K562 (cell line): Measurements from ENCODE around the gene TSTD1. TPM values are rescaled to one million over a fixed set of nuclear protein-coding genes. Genes with fewer than 3 reads are reported as not detected.

Source experiments
- BRD9 ChIP-seq: fragments of 450-650 bp; IDR thresholded peaks from 2 replicates; pipeline ENCODE4 v1.6.1; 2018; ENCODE audit warnings: low read depth; ENCODE audit not compliant: partially characterized antibody
- CXXC5 ChIP-seq: fragments of 250-450 bp; sonication (Bioruptor Pico); IDR thresholded peaks from 2 replicates; pipeline ENCODE4 v1.8.0; 2022; ENCODE audit warnings: inconsistent platforms, mild to moderate bottlenecking, moderate library complexity
- DACH1 ChIP-seq: fragments of 450-650 bp; IDR thresholded peaks from 2 replicates; pipeline ENCODE4 v1.6.1; 2018; ENCODE audit not compliant: partially characterized antibody
- E2F1 ChIP-seq: sonication (generic); formaldehyde crosslinking; IDR thresholded peaks from 2 replicates; pipeline ENCODE4 v1.8.1; 2023; ENCODE audit warnings: mild to moderate bottlenecking, missing genetic modification reagents, moderate library complexity
- EP400 ChIP-seq: fragments of 450-650 bp; IDR thresholded peaks from 2 replicates; pipeline ENCODE4 v1.6.1; 2017; ENCODE audit warnings: antibody characterized with exemption, mild to moderate bottlenecking, moderate library complexity
- GATA2 ChIP-seq: sonication (generic); formaldehyde crosslinking; IDR thresholded peaks from 2 replicates; pipeline ENCODE4 v1.4.0; 2020; ENCODE audit warnings: mild to moderate bottlenecking, missing genetic modification reagents
- HDAC2 ChIP-seq: fragments of 450-650 bp; IDR thresholded peaks from 2 replicates; pipeline ENCODE4 v1.6.1; 2016; ENCODE audit warnings: mild to moderate bottlenecking
- HLTF ChIP-seq: fragments of 450-650 bp; IDR thresholded peaks from 2 replicates; pipeline ENCODE4 v1.6.1; 2016
- MYC ChIP-seq, 2 experiments: fragments of 250-450 bp in 1 of 2; sonication (Bioruptor Pico) in 1 of 2; IDR thresholded peaks; 2 replicates each; pipeline versions ENCODE4 v1.5.1 to v1.6.1; 2012 to 2021; ENCODE audit warnings: low read depth in 2 of 2, borderline replicate concordance in 1 of 2, improper control_type of control experiment in 1 of 2, low read length in 1 of 2, mild to moderate bottlenecking in 1 of 2, moderate library complexity in 1 of 2
- NCOA1 ChIP-seq: fragments of 450-650 bp; IDR thresholded peaks from 2 replicates; pipeline ENCODE4 v1.6.1; 2016; ENCODE audit warnings: low read depth
- NFXL1 ChIP-seq: fragments of 450-650 bp; formaldehyde crosslinking; IDR thresholded peaks from 2 replicates; pipeline ENCODE4 v1.4.0; 2021; ENCODE audit warnings: mild to moderate bottlenecking
- RUNX1 ChIP-seq: sonication (generic); IDR thresholded peaks from 2 replicates; pipeline ENCODE4 v1.6.1; 2016; ENCODE audit warnings: antibody characterized with exemption, low read depth
- SMARCC2 ChIP-seq: fragments of 450-650 bp; IDR thresholded peaks from 2 replicates; pipeline ENCODE4 v1.6.1; 2017; ENCODE audit warnings: antibody characterized with exemption, moderate library complexity, mild to moderate bottlenecking, low read depth
- TCF7 ChIP-seq: sonication (generic); IDR thresholded peaks from 2 replicates; pipeline ENCODE4 v1.6.1; 2016; ENCODE audit warnings: antibody characterized with exemption, borderline replicate concordance
- TRIM28 ChIP-seq: fragments of 450-650 bp; IDR thresholded peaks from 2 replicates; pipeline ENCODE4 v1.6.1; 2017
- TSHZ1 ChIP-seq: fragments of 250-450 bp; sonication (Bioruptor Pico); IDR thresholded peaks from 2 replicates; pipeline ENCODE4 v1.4.0; 2020; ENCODE audit warnings: mild to moderate bottlenecking, moderate library complexity
- ZBTB7A ChIP-seq: IDR thresholded peaks from 2 replicates; pipeline ENCODE4 v1.6.1; 2011; ENCODE audit warnings: low read depth, mild to moderate bottlenecking, low read length, moderate library complexity, borderline replicate concordance; ENCODE audit not compliant: control insufficient read depth
- ZNF583 ChIP-seq: fragments of 250-450 bp; sonication (Bioruptor Pico); IDR thresholded peaks from 2 replicates; pipeline ENCODE4 v1.4.0; 2020
- ZNF589 ChIP-seq: fragments of 200-800 bp; sonication (Bioruptor generic); IDR thresholded peaks from 2 replicates; pipeline ENCODE4 v1.6.1; 2016; ENCODE audit warnings: low read depth, missing genetic modification characterization, missing compliant biosample characterization
- polyA plus RNA-seq, 8 experiments: library from polyadenylated mRNA; depleted of rRNA in 4 of 8; stranded (reverse) in 5 of 8; unstranded in 3 of 8; fragments of >200 nt; fragmentation: Nextera tagmentation in 2 of 8; fragmentation: Illumina TruSeq in 1 of 8; extraction: Ambion mirVana in 2 of 8; extraction: Trizol in 1 of 8; gene quantifications; 2 replicates each; pipeline versions ENCODE4 v1.2.1 to v1.2.3, GENCODE V29; 2011 to 2014; ENCODE audit warnings: inconsistent platforms in 1 of 8, missing spikeins in 1 of 8
- total RNA-seq, 7 experiments: library from RNA; depleted of rRNA in 6 of 7; stranded (reverse); fragments of >200 nt in 6 of 7; fragmentation: Illumina TruSeq in 2 of 7; extraction: Trizol in 2 of 7; gene quantifications; 2 replicates each; pipeline versions ENCODE4 v1.2.1 to v1.2.3, GENCODE V29; 2011 to 2021; ENCODE audit warnings: low replicate concordance in 1 of 7
- TF ChIP-seq, protein P1 (sequence below): sonication (generic); formaldehyde crosslinking; IDR thresholded peaks from 2 replicates; pipeline ENCODE4 v1.8.0; 2022; ENCODE audit warnings: mild to moderate bottlenecking, missing genetic modification reagents
- TF ChIP-seq, protein P2 (sequence below): sonication (generic); formaldehyde crosslinking; IDR thresholded peaks from 2 replicates; pipeline ENCODE4 v1.8.0; 2022; ENCODE audit warnings: missing genetic modification reagents, mild to moderate bottlenecking, moderate library complexity, borderline replicate concordance

Gene TSTD1
- total and polyA plus RNA-seq, 9 of the 15 experiments (the other 6 are each of a cell fraction or from before 2014, with no cell fraction given), result 0.23 to 0.53 TPM; not detected in 7

GRCh38 chr1:161020509-161021164 is 18.1 kb downstream of the TSTD1 start, which contains the start of gene F11R (continued):
- TF ChIP-seq TSHZ1 (CRISPR knock-in tag), result no peak
- TF ChIP-seq E2F1 (CRISPR knock-in tag), result 0 out of 2 replicates have a peak, but pooled peaks have one; percentile 42
- TF ChIP-seq TRIM28, result peak; percentile 63; the same call in 1 of the 2 replicates
- peak; percentile 82 for TF ChIP-seq EP400
- TF ChIP-seq, protein P1, sequence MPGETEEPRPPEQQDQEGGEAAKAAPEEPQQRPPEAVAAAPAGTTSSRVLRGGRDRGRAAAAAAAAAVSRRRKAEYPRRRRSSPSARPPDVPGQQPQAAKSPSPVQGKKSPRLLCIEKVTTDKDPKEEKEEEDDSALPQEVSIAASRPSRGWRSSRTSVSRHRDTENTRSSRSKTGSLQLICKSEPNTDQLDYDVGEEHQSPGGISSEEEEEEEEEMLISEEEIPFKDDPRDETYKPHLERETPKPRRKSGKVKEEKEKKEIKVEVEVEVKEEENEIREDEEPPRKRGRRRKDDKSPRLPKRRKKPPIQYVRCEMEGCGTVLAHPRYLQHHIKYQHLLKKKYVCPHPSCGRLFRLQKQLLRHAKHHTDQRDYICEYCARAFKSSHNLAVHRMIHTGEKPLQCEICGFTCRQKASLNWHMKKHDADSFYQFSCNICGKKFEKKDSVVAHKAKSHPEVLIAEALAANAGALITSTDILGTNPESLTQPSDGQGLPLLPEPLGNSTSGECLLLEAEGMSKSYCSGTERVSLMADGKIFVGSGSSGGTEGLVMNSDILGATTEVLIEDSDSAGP (CRISPR knock-in tag), result 0 out of 2 replicates have a peak, but pooled peaks have one; percentile 30
- peak; percentile 82 for TF ChIP-seq ZBTB7A
- TF ChIP-seq HDAC2, result peak; percentile 71; the same call in 1 of the 2 replicates
- TF ChIP-seq DACH1, result peak; percentile 96
- peak; percentile 64 for TF ChIP-seq CXXC5
- peak; percentile 70; the same call in 1 of the 2 replicates for TF ChIP-seq NCOA1
- TF ChIP-seq BRD9, result peak; percentile 43
- TF ChIP-seq GATA2, result peak; percentile 74
- peak; percentile 55; the same call in 1 of the 2 replicates for TF ChIP-seq MYC (IDR thresholded peaks at IDR 0.05; ENCODE audit: low read depth, low read length)
- TF ChIP-seq MYC (CRISPR knock-in tag; IDR thresholded peaks at IDR 0.05; ENCODE audit: borderline replicate concordance, low read depth), result no peak
- peak; percentile 62; the same call in 1 of the 2 replicates for TF ChIP-seq ZNF583
- TF ChIP-seq NFXL1 (CRISPR knock-in tag), result no peak
- peak; percentile 41; the same call in 1 of the 2 replicates for TF ChIP-seq SMARCC2
- TF ChIP-seq, protein P2, sequence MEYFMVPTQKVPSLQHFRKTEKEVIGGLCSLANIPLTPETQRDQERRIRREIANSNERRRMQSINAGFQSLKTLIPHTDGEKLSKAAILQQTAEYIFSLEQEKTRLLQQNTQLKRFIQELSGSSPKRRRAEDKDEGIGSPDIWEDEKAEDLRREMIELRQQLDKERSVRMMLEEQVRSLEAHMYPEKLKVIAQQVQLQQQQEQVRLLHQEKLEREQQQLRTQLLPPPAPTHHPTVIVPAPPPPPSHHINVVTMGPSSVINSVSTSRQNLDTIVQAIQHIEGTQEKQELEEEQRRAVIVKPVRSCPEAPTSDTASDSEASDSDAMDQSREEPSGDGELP (CRISPR knock-in tag), result peak; percentile 99
- TF ChIP-seq TCF7, result 0 out of 2 replicates have a peak, but pooled peaks have one; percentile 30
- 0 out of 2 replicates have a peak, but pooled peaks have one; percentile 18 for TF ChIP-seq RUNX1
- TF ChIP-seq ZNF589 (CRISPR knock-in tag), result peak; percentile 6; the same call in 1 of the 2 replicates
- TF ChIP-seq HLTF, result peak; percentile 66; the same call in 1 of the 2 replicates
